ENCODE results near the gene CDYL. TPM values are rescaled to one million over a fixed set of nuclear protein-coding genes. Genes with fewer than 3 reads are reported as not detected.

Gene CDYL
- total and polyA plus RNA-seq, 7 donors = 14.2 to 82.8 (median 37.9) TPM

DNA sequence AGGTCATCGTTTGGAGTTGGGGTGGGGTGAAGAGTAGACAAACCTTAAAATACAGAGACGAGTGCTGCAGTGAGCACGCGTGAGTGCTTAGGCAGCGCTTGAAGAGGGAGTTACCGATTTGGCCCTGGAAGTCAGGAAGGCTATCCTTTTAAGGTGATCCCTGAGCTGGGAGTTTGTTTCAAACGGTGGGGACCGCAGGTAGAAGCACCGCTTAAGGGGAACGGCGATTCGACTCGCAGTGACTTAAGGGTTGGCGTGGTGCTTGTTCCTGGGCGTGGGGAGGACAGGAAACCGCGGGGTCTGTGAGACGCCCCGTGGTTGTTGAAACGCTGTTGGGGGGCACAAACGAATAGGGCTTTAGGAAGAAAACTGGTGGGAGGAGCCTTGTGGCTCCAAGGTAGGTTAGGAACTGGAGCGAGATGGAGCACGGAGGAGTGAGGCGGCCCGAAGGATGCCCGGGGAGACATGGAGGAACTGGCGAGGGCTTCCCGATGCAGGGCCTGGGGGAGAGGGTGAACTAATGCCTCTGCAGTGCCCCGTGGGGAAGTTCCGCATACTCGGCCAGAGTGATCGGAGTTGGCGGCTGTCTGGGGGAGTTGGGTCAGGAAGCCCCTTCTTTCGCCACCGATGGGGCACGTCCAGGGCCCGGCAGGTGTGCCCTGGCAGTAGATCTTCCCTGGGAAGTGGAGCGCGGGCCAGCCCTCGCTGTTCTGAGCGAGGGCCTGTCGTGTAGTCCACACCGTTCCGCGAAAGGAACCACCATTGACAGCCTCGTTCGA lies 1.3 kb upstream of the CDYL start:
- WGBS, 2 donors = 2% methylated on average over 47 of the region's 47 CpGs
- peak overlapping the region; percentile 13 to 79 (median 72) for H3K4me3 ChIP-seq
- DNase-seq = peak; percentile 79
- H3K27me3 ChIP-seq = no peaks in the 10 kb centered on the region
- intact Hi-C loops (cut with DNase I) = loop anchor here (1.0 to 10.0 kb wide), 6 partner anchors 128 to 750 kb away; partner anchors contain the start of genes ECI2 and PPP1R3G
- no peaks in the 10 kb centered on the region for H3K36me3 ChIP-seq
- H3K9me3 ChIP-seq = peaks cover 0 to 2% (median 0%) of the 10 kb centered on the region in 4 donors
- H3K4me1 ChIP-seq = peaks cover 0 to 17% (median 12%) of the 10 kb centered on the region in 4 donors
- peak overlapping the region; percentile 73 to 88 (median 83) for H3K27ac ChIP-seq
- no peak for TF ChIP-seq POLR2AphosphoS5 (IDR thresholded peaks at IDR 0.05)
- TF ChIP-seq EP300 (IDR thresholded peaks at IDR 0.05) = no peak
- no peak for TF ChIP-seq POLR2A (IDR thresholded peaks at IDR 0.05)

DNA sequence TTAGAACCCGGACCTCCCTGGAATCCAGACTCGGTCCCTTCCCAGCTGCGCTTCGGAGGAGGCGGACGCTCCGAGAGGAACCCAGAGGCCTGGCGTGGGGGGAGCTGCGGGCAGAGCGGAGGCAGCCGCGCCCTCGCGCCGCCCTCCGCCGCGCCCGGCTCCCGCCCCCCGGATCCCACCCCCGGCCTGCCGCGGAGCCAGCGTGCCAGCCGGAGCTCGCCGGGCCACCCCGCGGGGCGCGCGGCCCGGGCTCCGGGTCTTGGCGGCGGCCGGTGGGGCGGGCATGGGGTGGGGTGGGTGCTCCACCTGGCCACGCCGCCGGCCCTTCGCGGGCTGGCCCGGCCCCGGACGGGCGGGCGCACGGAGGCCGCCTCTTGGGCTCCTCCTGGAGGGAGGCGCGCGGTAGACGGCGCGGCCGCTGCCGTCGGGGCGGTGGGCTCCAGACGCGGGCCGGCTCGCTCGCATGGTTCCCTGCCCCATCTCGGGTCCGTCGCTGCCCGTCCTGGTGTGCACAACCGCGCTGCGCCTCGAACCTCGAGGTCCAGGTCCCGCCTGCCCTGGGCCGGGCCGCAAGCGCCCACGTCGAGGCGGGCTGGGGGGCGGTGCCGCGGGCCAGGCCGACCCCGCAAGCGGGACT lies 592 bp upstream of the CDYL start:
- Histone ChIP-seq H3K4me1 (peaks cover 0 to 24% (median 18%) of the 10 kb centered on the region in 4 donors), H3K9me3 (peaks cover 0 to 2% (median 0%) of the 10 kb centered on the region in 4 donors), H3K27me3 (no peaks in the 10 kb centered on the region), H3K36me3 (no peaks in the 10 kb centered on the region), H3K27ac (peak overlapping the region; percentile 81 to 88 (median 86)), H3K4me3 (peak overlapping the region; percentile 25 to 79 (median 72))
- DNase-seq = peak; percentile 76
- intact Hi-C loops (cut with DNase I) = loop anchor here (1.0 to 10.0 kb wide), 8 partner anchors 128 to 751 kb away; partner anchors contain the start of genes ECI2, PPP1R3G and RPP40
- TF ChIP-seq, protein P1, sequence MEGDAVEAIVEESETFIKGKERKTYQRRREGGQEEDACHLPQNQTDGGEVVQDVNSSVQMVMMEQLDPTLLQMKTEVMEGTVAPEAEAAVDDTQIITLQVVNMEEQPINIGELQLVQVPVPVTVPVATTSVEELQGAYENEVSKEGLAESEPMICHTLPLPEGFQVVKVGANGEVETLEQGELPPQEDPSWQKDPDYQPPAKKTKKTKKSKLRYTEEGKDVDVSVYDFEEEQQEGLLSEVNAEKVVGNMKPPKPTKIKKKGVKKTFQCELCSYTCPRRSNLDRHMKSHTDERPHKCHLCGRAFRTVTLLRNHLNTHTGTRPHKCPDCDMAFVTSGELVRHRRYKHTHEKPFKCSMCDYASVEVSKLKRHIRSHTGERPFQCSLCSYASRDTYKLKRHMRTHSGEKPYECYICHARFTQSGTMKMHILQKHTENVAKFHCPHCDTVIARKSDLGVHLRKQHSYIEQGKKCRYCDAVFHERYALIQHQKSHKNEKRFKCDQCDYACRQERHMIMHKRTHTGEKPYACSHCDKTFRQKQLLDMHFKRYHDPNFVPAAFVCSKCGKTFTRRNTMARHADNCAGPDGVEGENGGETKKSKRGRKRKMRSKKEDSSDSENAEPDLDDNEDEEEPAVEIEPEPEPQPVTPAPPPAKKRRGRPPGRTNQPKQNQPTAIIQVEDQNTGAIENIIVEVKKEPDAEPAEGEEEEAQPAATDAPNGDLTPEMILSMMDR (IDR thresholded peaks at IDR 0.05) = peak in 1 of 4 experiments; percentile 30
- TF ChIP-seq POLR2AphosphoS5 (IDR thresholded peaks at IDR 0.05) (peak in 2 of 4 donors; percentile 28 to 36), POLR2A (IDR thresholded peaks at IDR 0.05) (no peak), EP300 (IDR thresholded peaks at IDR 0.05) (no peak)
- WGBS, 2 donors = 1% methylated on average over 88 of the region's 88 CpGs

DNA sequence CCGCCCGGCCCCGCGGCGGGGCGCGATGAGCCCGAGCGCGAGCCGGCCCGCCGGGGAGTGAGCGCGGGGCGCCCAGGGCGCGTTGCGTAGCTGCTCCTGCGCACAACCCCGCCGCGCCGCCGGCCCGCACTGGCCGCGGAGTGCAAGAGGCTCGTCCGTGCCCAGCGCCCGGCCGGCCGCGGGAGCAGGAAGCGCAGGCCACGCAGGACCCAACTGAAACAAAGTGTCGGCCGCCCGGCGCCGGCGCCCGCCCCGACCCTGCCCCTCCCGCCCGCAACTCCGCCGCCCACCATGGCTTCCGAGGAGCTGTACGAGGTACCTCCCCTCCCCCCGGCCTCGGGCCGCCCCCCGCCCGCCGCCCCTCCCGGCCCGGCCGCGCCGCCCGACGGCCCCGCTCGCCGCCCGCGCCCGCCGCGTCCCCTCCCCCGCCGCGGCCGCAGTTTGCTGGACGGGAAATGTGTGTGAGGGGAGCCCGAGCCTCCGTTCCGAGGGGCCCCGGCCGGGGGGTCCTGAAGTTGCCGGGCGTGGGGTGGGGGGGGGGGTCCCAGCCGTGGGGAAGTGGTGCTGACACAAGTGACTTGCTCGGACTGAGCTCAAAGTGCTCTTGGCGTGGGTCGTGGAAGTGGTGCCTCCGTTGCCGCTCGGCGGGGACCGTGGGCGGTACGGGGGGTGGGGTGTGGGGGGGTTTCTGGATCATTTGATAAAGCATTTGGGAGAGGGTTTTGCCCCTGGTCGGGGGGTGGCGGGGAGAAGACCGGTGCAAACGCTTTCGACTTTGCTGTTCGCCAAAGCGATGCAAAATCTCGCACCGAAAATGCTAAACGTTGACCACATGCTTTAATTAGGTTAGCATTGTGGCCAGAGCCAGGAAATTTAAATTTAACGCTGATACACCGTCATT lies 539 bp downstream of the CDYL start:
- peaks cover 0 to 32% (median 27%) of the 10 kb centered on the region in 4 donors for H3K4me1 ChIP-seq
- 1% methylated on average over 107 of the region's 107 CpGs for WGBS, 2 donors
- intact Hi-C loops (cut with DNase I) = loop anchor here (2.0 to 10.0 kb wide), 7 partner anchors 158 to 752 kb away; partner anchors contain the start of genes ECI2, PPP1R3G and RPP40

DNA sequence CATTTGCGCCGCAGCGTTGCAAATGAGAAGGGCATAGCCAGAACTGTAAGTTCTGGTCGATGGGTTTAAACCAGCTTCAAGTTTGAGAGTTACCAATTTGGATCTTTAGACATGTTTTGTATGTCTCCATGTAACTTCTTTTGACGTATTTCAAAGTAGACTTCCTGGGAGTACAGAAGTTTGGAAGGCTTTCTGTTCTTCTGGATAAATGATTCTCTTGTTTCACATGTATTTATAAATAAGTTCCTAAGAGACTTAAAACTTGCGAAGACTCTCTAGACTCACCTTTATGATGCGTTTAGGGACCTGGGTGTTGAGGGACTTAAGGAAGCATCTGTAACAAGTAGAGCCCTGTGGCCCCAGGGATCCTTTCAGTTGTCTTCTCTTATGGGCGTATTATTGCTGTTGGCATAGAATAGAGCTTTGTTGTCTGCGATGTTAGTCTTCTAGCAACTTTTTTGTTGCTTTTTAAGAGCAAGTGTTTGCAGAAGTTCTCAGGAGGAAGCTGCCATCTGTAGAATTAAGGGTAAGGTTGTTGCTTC lies 1.3 kb downstream of the CDYL start:
- H3K27ac ChIP-seq = peak overlapping the region; percentile 76 to 88 (median 84)
- DNase-seq = no peak
- 4 to 10% methylated on average over 9 of the region's 9 CpGs for WGBS, 2 donors
- peaks cover 0 to 2% (median 0%) of the 10 kb centered on the region in 4 donors for H3K9me3 ChIP-seq
- no peaks in the 10 kb centered on the region for H3K36me3 ChIP-seq
- H3K4me1 ChIP-seq = peaks cover 0 to 37% (median 31%) of the 10 kb centered on the region in 4 donors
- H3K4me3 ChIP-seq = peak overlapping the region; percentile 64 to 79 (median 72)
- intact Hi-C loops (cut with DNase I) = loop anchor here (2.0 to 10.0 kb wide), 7 partner anchors 157 to 753 kb away; partner anchors contain the start of genes ECI2, PPP1R3G and RPP40
- no peak for TF ChIP-seq POLR2A (IDR thresholded peaks at IDR 0.05)
- TF ChIP-seq, protein P1 (IDR thresholded peaks at IDR 0.05) = no peak
- no peak for TF ChIP-seq EP300 (IDR thresholded peaks at IDR 0.05)
- TF ChIP-seq POLR2AphosphoS5 (IDR thresholded peaks at IDR 0.05) = no peak
- no peaks in the 10 kb centered on the region for H3K27me3 ChIP-seq

More for the DNA sequence above, 539 bp downstream of the CDYL start:
- H3K4me3 ChIP-seq = peak overlapping the region; percentile 64 to 79 (median 72)
- H3K36me3 ChIP-seq = no peaks in the 10 kb centered on the region
- peak overlapping the region; percentile 76 to 88 (median 84) for H3K27ac ChIP-seq
- peak; percentile 75 for DNase-seq
- peaks cover 0 to 2% (median 0%) of the 10 kb centered on the region in 4 donors for H3K9me3 ChIP-seq
- H3K27me3 ChIP-seq = no peaks in the 10 kb centered on the region
- TF ChIP-seq POLR2AphosphoS5 (IDR thresholded peaks at IDR 0.05) = peak in 1 of 4 donors; percentile 18
- TF ChIP-seq, protein P1 (IDR thresholded peaks at IDR 0.05) = no peak
